Left forelimb (tissue), 1 donor: ENCODE data around the gene KCNJ1.

Experiments used
- DNase-seq: peaks from one replicate; pipeline ENCODE4 v3.0.0-alpha.2; 2018; ENCODE audit warnings: low spot score

KCNJ1 gene

DNA sequence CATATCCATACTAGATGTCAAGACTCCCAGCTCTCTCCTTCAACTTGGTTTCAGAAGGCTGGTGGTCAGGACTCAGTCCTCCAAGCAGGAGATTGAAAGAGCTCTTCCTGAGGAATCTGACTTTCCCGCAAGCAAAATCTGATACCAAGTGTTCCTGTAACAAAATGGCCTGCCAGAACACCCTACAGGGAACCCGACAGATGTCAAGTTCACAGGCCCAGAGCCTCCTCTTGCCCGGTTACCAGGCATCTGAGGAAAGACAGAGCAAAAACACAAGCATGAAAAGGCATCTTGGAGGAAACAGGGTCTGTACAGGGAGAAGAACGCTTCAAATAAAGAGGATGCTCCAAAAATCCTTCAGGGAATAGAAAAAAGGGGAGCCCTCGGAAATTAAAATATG, 15.4 kb upstream of the KCNJ1 start:
- no peak for DNase-seq

- no peak for DNase-seq
Observed at GRCh38 chr11:128881221-128881620, 14.1 kb upstream of the KCNJ1 start.

DNA sequence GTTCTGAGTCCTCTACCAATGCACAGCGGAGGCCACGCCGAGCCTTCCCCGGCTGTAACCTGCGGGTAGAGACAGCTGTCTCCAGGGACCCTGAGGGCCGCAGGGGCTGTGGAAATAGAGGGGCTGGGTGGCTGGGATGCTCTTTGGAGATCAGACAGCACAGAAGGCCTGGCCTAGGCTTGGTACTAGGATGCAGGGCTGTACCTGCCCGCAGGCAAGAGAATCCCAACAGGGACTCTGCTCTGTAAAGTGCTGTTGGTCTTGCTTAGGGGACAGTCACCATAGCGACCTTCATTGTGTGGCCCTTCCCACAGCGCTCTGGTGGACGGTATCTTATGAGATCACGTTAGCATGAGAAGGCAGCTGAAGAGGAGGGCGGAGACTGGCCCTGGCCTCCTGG, 12.7 kb upstream of the KCNJ1 start:
- no peak for DNase-seq

DNA sequence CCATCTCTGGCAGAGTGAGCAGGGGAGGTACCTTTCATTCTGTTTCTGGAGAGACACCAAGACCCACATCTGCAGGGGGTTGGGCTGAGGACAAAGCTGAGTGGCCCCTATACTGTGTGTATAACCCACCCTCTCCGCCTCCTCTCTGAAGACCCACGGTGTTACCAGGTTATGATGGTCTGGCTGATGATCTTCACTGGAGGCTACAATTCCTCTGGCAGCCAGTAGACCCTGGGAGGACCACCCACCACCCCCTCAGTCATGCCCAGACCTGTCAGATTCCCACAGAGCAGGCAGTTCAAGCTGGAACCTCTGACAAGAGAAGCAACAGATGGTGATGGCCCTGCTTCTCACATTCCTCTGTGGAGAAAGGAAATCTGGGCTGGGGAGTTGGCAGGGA, 11.4 kb upstream of the KCNJ1 start:
- DNase-seq: no peak

DNA sequence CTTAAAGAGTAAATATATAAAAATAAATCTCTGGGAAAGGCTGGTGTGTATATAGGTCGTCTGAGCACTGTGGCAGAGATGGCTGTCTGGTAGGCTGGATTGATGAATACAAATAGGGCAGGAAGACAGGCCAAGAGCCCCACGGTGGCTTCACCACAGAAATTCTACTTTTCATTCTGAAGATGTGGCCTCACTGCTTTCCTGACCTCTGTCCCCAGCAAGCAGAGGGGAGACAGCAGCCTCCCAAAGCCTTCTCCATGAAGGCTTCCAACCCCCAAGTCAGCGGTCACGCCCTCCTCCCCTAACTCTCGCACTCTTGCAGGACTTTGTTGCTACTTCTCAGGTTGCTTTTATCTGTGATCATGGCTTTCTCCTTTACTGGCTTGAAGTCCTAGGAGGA, 10.6 kb upstream of the KCNJ1 start:
- DNase-seq: no peak

DNA sequence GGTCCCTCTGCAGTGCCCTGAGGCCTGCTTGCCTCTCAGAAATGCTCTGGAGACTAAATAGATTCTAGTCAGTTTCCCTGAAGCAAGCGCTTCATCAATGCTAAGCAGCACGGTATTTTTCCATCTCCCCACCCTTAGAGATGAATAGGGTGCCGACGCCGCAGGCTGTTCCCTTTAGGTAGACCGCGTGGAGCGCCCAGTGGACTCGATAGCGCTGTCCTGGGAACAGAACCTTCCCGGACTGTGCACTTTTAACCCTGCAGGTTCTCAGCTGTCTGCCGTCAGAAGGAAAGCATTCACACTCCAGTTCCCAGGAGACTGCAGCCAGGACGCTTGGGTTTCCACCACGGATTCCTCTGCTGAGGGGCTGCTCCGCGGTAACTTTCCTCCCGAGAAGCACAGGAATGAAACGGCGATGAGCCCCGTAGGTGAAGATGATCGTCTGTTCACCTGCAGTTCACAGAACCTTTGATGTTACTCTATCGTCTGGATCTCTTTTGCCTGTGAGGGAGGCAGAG, 9.1 kb upstream of the KCNJ1 start:
- DNase-seq: no peak

GRCh38 chr11:128874427-128874826, 7.3 kb upstream of the KCNJ1 start:
- no peak for DNase-seq

DNA sequence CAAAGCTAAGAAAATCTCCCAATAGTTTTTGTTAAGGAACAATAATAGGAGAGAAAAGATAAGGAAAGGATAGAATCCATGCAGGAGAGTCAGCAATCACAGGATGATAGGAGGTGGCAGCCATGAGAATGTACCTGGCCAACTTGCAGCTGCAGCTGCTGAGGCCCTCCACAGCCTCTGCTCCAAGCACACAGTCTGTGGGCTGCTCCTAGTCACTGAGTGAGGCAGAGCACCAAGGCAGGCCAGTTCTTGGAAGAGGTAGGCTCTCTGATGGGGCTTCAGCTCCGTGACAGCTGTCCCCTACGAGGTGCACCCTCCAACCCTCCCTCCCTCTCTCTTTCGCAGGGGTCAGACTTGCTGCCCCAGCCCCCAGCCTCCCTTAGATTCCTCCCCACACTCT, 5.5 kb upstream of the KCNJ1 start:
- no peak for DNase-seq

DNA sequence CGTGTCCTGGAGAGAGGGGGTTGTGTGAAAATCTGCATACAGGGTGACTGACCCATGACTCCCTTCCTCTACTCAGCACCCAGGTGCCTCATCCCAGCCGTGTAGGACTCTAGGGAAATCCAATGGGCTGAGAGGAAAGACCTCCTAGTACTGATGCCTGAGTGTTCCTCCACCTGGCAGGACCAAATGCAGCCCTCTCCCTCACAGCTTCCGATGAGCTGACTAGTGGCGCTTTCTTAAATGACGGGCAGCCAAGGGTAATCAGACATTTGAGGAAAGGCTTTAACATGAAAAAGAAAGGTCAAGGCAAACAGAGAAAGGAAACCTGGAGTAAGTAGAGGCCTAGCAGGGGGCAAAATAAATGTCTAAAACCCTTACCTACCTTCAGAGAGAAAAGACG, 5.0 kb upstream of the KCNJ1 start:
- no peak for DNase-seq

- DNase-seq: no peak
Observed at GRCh38 chr11:128871168-128871610, 4.1 kb upstream of the KCNJ1 start.

DNA sequence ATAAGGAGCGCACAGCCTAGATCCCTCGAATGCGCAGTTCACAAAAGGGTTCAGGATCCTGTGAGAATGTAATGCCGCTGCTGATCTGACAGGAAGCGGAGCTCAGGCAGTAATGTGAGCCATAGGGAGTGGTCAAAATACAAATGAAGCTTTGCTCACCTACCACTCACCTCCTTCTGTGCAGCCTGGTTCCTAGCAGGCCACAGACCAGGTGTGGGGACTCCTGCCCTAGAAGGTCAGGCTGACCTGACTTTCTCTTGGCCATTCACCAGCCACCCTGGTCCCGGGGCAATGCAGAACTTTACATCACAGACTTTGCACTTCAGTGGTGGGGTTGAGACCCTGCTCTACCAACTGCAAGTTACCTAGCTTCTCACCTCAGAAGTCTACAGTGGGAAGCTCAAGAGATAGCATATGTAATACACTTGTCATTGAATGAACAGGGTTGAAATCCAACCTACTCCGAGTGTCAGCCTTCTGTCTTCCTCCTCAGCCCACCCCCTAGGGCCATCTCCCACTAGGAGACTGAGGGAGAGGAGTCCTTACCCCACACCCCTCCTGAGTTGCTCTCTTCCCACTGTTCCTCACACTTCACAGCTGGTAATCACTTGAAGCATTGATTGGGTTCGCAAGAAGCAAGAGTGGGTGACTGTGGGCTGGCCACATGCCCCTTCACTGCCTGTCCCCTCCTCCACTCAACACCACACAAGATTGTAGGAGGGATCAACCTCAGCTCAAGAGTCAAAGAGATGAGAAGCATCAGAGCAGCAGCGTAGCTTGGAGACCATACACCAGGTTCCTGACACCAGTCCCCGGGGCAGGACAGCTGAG, 2.0 kb upstream of the KCNJ1 start:
- DNase-seq: no peak

DNA sequence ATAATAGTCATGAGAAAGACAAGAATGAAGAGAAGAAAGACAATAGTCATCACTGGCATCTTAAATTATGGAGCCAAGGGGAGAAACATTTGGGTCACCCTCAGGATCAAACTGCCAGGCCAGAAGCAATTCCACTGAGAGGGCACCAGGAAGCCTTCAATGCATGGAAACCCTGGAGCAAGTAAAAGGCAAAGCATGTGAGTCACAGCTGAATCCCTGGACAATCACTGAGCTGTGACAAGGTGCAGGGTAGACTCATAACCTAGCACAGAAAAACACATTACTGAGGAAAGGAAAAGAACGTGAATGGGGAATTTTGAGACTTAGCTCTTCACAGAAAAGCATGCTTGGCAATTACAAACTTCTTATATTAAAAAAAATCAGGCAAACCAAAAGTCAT, 1.6 kb downstream of the KCNJ1 start:
- DNase-seq: no peak

DNA sequence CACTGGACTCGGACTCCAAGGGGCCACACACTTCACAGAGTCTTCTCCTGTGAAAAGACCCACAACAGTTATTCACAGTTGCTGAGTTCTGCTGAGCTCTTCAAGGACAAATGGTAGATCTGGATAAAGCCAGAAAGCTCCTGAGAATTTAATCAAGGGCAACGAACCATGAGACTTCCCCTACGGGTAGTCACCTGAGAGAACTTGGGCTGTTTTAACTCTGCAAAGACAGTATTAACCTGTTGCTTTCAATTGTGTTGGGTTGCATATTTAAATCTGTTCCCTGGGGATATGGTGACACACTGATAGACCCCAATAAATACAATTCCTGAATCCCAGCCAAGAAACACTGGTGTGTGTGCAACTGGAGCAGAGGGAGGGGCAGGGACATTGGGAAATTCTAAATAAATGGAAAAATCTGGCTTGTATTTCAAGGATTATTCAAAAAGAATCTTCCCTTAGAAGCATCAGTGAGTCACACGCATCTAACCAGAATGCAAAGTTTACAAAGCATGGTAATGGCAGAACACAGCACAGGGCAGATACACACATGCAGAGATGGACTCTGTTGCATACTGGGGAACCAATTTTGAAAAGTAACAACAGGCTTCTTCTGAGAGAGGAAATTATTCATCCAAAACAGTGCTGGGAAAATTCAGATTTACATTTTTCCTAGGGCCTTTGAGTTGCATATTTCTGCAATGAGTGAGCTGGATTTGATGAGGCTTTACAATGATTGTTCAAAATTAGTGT, 4.0 kb downstream of the KCNJ1 start:
- peak; percentile 4 for DNase-seq

DNA sequence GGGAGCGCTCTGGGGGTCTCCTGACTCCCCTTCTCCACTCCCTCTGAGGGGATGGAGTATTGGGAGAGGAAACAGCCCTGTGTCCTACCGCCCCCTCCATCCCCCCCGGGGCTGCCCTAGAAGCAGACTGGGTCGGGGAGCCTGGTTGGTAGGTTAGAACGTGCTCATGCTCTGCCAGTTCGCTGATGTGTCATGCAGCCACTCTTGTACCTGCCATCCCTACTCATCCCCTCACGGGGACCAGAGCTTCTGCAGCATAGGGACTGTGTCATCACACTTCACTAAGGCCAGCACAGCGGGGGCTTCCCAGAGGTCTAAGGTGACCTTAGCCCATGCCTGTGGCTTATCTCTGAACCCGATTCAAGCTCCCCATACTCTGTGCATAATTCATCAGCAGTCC, 4.7 kb downstream of the KCNJ1 start:
- DNase-seq: peak; percentile 55

DNA sequence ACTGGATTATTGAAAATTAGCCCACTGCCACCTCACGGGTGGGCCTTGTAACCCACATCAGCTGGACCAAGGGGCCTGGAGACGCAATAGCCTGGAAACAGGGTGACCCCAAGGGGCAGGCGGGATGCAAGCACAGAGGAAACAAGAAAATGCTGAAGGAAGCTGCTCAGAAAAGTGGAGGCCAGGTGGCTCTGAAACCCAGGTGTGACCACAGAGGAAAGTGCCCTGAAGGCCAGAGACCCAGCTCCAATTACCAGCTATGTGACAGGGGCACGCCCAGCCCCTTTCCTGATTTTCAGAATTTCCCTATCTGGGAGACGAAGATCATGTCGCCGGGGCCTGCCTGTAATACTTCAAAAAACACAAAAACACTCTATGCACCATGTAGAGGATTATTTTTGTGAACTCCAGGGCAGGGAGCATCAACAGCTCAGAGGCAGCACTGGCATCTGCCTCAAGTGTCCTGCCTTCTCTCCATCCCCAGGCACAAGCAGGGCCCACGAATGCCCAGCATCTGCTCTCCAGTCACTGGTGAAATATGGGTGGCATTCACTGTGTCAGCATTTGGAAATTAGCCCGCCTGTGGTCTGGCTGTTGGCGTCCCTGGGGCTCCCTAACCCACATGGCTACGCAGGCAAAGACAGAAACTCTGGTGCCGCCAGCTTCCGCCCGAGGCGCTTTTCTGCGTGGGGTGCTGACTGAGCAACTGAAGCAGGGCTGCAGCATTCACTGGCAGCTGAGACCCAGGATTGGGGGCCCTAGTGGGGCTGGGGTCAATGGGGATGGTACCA, 6.3 kb downstream of the KCNJ1 start:
- peak; percentile 45 for DNase-seq

GRCh38 chr11:128859563-128860441, 7.3 kb downstream of the KCNJ1 start:
- peak; percentile 67 for DNase-seq

DNA sequence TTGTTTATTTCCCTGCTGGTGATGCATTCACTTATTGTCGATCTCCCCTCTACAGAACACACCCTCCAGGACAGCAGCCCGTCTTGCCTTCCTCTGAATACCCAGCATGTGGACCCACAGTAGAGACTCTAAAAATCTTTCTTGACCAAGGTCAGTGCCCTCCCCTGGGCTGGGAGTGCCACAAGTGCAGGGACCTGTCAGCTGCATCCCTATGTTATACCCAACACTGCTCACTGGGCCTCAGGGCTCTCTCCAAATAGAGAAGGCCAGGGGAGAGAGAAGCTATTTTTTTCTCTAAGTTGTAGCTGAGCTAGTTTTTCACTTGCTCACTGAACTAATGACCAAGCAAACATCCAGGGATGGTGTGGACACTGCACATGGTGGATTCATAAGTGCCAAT, 9.8 kb downstream of the KCNJ1 start:
- no peak for DNase-seq

GRCh38 chr11:128856241-128856640, 10.9 kb downstream of the KCNJ1 start:
- DNase-seq: peak; percentile 36

DNA sequence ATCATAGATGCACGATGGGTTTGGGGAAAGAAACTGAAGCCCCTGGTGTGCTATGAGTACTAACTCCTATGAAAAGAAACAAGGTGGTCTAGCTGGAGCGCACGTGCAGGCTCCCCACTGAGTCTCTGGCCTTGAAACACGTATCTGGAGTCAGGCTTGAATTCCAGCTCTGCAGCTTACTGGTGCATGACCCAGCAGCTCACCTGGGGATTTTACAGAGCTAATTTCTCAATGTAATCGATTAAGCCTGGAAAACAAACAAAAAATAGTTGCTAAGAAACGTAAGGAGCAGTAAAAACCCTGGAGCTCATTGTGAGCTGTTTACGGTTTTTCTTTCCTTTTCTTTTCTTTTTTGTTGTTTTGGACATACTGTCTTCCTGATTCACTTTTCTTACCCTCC, 12.3 kb downstream of the KCNJ1 start:
- no peak for DNase-seq

DNA sequence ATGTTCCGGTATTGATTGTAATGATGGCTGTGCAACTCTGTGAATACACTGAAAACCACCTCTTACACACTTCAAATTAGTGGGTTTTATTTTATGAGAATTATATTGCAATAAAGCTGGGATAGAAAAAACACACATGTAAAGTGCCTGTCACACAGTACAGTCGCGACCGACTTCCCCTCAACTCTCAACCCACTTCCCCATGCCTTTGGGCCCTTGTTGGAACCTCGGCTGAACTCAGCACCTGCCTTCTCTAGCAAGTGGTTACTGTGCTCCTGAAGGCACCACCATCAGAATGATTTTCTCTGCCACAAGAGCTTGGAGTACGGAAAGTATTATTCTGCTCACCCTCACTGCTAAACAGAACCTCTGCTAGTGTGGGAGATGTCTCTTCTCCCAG, 13.5 kb downstream of the KCNJ1 start:
- DNase-seq: no peak

GRCh38 chr11:128852327-128853023, 14.6 kb downstream of the KCNJ1 start:
- DNase-seq: peak; percentile 36
